GM04504 (cell line): ENCODE data around the gene E2F8.

ENCODE experiments used
- DNase-seq: peaks from one replicate; pipeline ENCODE4 v3.0.0-alpha.2; 2012; ENCODE audit warnings: low read depth

Gene E2F8

GRCh38 chr11:19252394-19253152 is 11.8 kb upstream of the E2F8 start:
- no peak for DNase-seq

GRCh38 chr11:19251577-19251976 is 10.8 kb upstream of the E2F8 start:
- no peak for DNase-seq

DNA sequence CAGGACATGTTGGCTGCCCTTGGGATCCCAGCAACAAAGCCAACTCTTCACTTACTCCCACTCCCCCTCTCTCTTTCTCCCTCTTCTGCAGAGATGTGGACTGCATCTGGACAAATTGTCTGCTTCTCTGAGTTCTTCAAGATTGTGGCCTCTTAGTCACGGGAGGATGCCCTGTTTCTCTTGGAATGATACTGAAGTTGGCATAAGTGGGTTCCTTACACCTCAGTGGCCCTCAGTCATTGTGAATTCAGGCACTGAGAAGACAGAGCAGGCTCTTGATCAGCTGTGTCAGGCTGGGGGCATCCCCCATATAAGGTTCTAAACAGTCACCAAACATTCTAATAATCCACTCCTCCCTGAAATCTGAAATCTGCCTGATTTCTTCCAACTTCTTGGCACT is 6.1 kb upstream of the E2F8 start:
- no peak for DNase-seq

DNA sequence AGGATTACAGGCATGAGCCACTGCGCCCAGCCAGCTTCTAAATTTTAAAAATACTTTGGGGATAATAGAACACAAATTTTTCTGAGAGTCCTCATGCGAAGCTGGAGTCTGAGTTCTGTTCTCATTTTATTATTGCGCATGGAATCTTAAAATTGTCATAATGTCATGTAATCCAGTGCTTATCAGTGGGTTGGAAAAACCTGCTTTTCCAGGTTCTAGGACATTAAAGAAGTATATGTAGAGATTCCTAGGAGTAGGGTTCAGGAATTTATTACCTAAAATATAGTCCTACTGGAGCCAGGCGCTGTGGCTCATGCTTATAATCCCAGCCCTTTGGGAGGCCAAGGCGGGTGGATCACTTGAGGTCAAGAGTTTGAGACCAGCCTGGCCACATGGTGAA is 4.6 kb upstream of the E2F8 start:
- DNase-seq = no peak

- no peak for DNase-seq
Measured at GRCh38 chr11:19244621-19245020, 3.9 kb upstream of the E2F8 start.

GRCh38 chr11:19244084-19244483 is 3.3 kb upstream of the E2F8 start:
- DNase-seq = no peak

- DNase-seq = no peak
Measured at GRCh38 chr11:19243613-19244012, 2.9 kb upstream of the E2F8 start.

DNA sequence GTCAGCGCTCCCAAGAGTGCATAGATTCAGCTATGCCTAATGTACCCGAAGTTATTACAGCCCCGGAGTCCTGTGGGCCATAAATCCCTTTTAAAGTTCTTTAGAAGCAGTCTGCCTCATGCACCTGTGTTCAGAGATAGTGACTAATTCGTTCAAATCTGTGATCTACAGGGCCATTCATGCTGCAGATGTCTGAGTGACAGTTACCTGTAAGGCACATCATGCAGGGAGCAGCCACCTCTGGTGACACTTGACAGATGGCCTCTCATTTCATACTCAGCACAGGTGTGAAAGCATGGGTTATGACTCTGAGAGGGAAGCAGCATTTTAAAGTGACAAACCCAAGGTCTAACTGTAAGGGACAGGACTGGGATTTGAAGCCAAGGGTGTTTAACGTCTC is 2.4 kb upstream of the E2F8 start:
- no peak for DNase-seq

DNA sequence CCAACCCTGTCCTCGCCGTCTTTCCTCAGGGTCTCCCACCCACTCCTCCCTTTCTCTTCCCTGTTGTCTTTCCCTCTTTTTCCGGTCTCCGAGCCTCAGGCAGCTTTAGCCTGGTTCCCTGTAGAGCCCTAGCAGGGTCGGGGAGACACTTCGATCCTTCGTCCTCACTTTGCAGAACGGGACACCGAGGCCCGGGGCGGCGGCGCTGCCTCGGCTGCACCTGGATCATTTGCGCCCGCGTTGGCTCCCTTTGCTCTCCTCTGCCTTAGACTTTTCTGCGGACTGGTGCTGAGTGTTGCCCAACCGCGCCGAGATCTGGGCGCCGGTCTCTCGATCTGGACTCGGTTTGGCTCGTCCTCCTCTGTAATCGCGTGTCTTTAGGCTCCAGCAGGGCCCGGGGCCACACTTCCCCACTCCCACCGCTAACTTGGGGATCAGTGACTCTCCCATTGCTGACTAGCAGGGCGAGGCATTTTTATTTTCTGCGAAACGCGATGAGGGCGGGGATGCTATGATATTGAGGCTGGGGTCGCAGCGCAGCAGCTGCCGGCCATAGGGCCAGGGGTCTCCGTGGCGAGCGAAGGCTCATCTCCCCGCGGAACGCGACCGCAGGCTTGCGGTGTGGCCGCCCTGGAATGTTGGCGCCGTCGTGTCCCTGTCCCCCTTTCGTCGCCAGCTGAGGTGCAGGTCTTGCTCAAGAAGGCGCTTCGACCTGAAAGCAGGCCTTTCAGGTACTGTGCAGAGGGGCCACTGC is 1.6 kb upstream of the E2F8 start:
- no peak for DNase-seq

DNA sequence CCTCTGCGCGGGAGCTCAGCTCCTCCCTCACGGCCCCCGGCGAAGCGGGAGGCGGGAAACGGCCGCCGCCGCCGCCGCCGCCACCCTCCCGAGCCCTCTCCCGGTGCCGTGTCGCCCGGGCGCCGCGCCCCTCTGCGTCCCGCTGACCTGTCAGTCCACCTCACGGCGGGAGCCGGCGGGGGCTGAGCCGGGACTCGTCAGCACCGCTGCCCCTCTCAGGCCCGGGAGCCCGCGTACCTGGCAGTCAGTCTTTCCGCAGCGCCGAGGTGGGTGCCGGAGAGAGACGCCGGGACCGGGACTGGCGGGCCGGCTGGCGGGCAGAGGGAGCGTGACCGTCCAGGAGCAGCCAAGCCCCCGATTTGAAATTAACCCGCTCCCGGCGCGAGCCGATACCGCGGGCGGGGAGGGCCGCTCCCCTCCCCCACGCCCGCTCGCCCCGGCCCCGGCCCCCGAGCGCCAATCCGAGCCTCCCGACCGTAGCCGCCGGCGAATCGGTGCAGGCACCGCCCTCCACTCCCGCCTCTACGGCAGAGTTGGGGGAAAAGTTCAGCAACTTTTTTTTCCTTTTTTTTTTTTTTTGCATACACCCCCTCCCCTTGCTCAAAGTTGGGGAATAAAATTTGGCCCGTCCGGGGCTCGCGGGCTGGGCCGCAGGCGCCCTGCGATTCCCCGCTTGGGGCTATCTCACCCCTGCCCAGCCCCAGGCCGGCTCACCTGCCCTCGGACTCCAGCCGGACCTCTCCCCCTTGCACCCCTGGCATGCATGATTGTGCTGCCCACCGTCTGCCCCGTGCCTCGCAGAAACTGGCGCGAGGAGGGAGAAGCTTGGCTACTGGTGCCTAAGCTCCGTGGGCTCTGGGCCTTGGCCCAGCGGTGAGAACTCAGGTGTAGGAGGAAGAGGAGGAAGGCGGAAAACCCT is 774 bp upstream of the E2F8 start:
- no peak for DNase-seq

GRCh38 chr11:19239039-19239438 is 1.7 kb downstream of the E2F8 start:
- no peak for DNase-seq

- no peak for DNase-seq
Measured at GRCh38 chr11:19237813-19238212, 2.9 kb downstream of the E2F8 start.

GRCh38 chr11:19237381-19237780 is 3.4 kb downstream of the E2F8 start:
- DNase-seq = no peak

- no peak for DNase-seq
Measured at GRCh38 chr11:19234231-19234817, 6.4 kb downstream of the E2F8 start.

- DNase-seq = peak; percentile 31
Measured at GRCh38 chr11:19232910-19233503, 7.7 kb downstream of the E2F8 start.

GRCh38 chr11:19229671-19230070 is 11.1 kb downstream of the E2F8 start:
- DNase-seq = no peak

- DNase-seq = no peak
Measured at GRCh38 chr11:19228968-19229367, 11.8 kb downstream of the E2F8 start.

DNA sequence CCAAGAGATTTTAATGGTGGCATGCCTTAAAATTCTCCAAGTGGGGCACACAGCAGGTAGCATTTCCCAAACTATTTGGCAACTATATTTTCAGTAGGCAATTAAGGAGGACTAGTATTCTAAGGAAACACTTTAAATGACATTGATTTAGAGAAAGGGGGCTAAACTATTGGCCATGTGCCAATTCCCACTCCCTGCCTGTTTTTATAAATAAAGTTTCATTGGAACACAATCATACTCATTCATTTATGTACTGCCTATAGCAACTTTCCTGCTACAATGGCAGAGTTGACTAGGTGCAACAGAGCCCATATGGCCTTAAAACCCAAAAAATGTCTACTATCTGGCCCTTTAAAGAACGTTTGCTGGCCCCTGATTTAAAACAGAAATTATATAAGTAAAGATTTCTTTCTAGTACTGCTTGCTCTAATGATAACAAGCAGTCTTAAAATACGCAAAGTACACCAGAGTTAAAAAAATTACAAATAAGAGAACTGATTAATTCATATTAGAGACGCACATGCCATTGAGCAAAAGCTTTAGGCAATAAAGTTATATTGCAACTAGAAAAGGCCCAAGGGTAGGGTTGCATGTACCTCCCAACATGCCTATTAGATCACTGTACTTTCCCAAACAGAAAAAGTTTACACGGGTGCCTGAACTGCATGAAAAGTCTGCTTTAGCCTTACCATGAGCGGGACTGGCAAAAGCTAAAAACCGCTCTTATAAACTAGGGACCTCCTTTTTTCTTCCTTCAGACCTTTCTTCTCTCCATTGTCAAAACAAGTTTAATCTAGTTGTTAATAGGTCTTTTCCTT is 14.2 kb downstream of the E2F8 start:
- no peak for DNase-seq

GRCh38 chr11:19225581-19225980 is 15.2 kb downstream of the E2F8 start:
- no peak for DNase-seq

DNA sequence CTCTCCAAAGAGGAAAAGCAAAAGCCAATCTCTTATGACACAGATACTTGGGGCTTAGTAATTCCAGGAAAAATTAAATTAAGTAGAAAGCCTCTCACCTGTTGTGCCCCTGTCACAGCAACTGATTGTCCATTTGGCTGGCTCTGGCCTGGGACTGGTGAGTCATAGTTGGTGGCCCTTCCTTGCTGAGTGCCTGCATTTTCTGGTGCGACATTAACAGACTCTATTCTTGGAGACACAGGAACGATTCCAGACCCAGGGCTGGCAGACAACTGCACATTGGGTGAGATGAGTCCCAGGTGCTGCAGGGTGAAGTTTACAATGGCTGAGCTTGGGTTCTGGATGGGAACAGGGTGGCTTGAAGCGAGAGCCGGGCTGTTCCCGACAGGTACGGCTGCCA is 15.6 kb downstream of the E2F8 start:
- DNase-seq = no peak
